Neural cell (in vitro differentiated cells): Measurements from ENCODE around the gene STK32B.

Experiments
- EP300 ChIP-seq: fragments of 450-650 bp; conservative IDR thresholded peaks from 2 replicates; pipeline ENCODE4 v1.6.1; 2014; ENCODE audit warnings: antibody characterized with exemption, mild to moderate bottlenecking, moderate library complexity; ENCODE audit not compliant: poor library complexity, severe bottlenecking
- POLR2AphosphoS5 ChIP-seq: IDR thresholded peaks from 2 replicates; pipeline ENCODE4 v1.6.1; 2012
- SMC3 ChIP-seq: fragments of 450-650 bp; conservative IDR thresholded peaks from 2 replicates; pipeline ENCODE4 v1.6.1; 2014; ENCODE audit warnings: antibody characterized with exemption, mild to moderate bottlenecking, moderate library complexity; ENCODE audit not compliant: poor library complexity
- TAF1 ChIP-seq: IDR thresholded peaks from 2 replicates; pipeline ENCODE4 v1.6.1; 2012; ENCODE audit warnings: low read depth
- TF ChIP-seq, protein P1 (sequence below): fragments of 450-650 bp; IDR thresholded peaks from 2 replicates; pipeline ENCODE4 v1.5.1; 2014; ENCODE audit warnings: antibody characterized with exemption, mild to moderate bottlenecking, moderate library complexity; ENCODE audit not compliant: poor library complexity, severe bottlenecking
- TF ChIP-seq, protein P2 (sequence below): IDR thresholded peaks from 2 replicates; pipeline ENCODE4 v1.6.1; 2012; ENCODE audit warnings: borderline replicate concordance

DNA sequence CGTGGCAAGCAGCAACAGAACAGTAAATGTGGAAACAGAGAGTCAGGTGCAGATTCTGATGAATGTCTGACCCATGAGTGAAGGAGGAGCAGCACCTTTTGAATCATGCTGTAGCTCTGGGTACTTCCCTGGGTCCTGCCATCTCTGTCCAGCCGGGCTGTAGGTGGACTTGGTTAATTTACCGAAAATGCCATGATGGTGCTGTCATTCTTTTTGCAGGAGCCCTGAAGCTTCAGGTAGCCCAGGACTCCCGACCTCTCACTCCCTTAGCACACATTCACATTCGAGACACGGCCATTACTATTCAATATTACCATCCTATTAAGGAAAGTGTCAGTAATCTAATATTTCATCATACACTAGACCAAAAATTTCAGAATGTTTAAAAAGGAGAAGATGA is 320.9 kb downstream of the STK32B start:
- TF ChIP-seq, protein P1, sequence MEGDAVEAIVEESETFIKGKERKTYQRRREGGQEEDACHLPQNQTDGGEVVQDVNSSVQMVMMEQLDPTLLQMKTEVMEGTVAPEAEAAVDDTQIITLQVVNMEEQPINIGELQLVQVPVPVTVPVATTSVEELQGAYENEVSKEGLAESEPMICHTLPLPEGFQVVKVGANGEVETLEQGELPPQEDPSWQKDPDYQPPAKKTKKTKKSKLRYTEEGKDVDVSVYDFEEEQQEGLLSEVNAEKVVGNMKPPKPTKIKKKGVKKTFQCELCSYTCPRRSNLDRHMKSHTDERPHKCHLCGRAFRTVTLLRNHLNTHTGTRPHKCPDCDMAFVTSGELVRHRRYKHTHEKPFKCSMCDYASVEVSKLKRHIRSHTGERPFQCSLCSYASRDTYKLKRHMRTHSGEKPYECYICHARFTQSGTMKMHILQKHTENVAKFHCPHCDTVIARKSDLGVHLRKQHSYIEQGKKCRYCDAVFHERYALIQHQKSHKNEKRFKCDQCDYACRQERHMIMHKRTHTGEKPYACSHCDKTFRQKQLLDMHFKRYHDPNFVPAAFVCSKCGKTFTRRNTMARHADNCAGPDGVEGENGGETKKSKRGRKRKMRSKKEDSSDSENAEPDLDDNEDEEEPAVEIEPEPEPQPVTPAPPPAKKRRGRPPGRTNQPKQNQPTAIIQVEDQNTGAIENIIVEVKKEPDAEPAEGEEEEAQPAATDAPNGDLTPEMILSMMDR = no peak
- TF ChIP-seq, protein P2, sequence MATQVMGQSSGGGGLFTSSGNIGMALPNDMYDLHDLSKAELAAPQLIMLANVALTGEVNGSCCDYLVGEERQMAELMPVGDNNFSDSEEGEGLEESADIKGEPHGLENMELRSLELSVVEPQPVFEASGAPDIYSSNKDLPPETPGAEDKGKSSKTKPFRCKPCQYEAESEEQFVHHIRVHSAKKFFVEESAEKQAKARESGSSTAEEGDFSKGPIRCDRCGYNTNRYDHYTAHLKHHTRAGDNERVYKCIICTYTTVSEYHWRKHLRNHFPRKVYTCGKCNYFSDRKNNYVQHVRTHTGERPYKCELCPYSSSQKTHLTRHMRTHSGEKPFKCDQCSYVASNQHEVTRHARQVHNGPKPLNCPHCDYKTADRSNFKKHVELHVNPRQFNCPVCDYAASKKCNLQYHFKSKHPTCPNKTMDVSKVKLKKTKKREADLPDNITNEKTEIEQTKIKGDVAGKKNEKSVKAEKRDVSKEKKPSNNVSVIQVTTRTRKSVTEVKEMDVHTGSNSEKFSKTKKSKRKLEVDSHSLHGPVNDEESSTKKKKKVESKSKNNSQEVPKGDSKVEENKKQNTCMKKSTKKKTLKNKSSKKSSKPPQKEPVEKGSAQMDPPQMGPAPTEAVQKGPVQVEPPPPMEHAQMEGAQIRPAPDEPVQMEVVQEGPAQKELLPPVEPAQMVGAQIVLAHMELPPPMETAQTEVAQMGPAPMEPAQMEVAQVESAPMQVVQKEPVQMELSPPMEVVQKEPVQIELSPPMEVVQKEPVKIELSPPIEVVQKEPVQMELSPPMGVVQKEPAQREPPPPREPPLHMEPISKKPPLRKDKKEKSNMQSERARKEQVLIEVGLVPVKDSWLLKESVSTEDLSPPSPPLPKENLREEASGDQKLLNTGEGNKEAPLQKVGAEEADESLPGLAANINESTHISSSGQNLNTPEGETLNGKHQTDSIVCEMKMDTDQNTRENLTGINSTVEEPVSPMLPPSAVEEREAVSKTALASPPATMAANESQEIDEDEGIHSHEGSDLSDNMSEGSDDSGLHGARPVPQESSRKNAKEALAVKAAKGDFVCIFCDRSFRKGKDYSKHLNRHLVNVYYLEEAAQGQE = no peak
- no peak for TF ChIP-seq EP300
- TF ChIP-seq TAF1 = no peak
- no peak for TF ChIP-seq POLR2AphosphoS5
- TF ChIP-seq SMC3 = no peak
